HG03196 (cell line): ENCODE measurements around the gene XYLT2.

Source experiments
- ATAC-seq: cut with Tn5 transposase; IDR thresholded peaks from one replicate; pipeline ENCODE4 v1.9.1; 2021; ENCODE audit not compliant: unreplicated experiment

XYLT2 gene

DNA sequence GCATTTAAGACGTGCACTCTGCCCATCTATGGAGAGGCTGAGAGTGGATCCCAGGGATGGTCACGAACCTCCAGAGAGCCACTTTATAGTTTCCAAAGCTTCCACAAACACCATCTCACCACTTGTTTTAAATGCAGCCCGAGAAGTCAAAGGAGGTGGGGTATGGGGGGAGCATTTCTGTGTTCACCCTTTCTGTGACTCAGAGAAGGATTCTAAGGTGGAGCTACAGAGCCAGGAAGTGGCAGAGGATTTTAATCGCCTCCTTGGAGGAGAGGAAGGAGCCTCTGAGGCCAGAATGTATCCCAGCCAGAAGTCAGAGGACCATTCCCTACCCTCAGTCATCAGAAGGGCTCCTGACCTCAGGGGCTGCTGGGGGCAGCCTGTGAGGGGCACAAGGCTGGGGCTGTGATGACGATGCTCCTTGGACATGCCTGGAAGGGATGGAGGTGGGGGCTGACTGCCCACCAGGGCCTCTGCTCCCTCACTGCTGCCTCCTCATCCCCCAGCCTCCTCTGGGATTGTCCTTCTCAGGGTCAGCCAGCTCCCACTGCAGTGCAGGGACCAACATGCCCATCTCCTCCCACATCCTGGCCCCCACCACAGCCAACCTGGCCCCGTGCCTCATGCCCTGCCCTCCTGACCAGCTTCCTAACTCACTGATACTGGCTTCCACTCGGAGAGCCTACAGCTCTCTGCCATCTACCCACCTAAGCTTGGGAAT is 2.8 kb downstream of the XYLT2 start:
- no peak for ATAC-seq

DNA sequence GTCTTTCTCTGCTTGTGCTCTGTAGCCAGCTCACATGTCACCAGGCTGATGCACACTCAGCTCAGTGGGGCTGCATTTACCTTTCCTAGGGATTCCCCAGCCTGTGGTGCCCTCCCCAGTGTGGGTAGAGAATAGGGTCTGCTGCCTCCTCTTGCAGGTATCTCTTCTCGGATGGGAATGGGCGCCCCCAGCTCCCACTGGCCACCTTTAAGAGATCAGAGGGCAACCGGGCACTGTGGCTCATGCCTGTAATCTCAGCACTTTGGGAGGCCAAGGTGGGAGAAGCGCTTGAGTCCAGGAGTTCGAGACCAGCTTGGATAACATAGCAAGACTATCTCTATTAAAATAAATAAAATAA is 3.3 kb downstream of the XYLT2 start:
- ATAC-seq: no peak

DNA sequence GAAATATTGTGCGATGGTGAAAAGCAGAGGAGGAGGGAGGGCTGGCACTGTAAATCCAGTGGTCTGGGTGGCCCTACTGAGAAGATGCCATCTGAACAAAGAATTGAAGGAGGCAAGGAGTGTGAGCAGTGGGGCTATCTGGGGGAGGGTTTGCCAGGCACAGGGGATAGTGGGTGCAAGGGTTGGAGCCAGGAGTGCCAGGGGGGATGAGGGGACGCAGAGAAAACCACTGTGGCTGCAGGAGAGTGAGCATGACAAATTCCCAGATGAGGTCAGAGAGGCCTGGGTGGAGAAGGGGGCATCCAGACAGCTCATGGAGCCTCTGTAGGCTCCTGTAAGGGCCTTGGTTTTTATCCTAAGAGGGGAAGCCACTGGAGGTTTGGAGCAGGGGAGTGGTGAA is 4.8 kb downstream of the XYLT2 start:
- no peak for ATAC-seq

DNA sequence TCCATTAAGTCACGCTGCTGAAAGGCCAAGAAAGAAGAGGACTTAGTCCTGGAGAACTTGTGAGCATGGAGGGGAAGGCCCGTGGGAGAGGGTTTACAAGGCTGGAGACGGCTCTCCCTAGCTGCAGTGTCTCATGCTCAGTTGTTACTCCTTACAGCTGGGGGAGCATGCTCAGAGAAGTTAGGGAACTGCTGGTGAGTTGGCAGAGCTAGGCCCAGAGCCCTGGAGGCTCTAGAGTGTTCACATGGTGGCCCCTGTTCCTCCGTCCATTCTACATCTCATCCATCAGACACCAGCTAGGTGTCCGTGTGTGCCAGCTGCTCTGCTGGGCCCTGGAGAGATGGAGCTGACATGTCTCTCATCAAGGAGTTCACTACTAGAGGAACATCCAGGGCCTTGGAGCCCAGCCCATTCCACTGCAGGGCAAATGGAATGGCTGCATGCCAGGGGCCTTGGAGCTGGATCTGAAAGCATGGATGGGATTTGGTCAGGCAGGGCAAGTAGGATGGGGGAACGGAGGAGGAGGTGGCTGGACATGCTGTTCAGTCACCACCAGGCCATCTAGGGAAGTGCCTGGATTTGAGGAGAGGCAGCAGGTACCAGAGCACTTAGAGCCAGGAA is 6.3 kb downstream of the XYLT2 start:
- ATAC-seq: no peak

DNA sequence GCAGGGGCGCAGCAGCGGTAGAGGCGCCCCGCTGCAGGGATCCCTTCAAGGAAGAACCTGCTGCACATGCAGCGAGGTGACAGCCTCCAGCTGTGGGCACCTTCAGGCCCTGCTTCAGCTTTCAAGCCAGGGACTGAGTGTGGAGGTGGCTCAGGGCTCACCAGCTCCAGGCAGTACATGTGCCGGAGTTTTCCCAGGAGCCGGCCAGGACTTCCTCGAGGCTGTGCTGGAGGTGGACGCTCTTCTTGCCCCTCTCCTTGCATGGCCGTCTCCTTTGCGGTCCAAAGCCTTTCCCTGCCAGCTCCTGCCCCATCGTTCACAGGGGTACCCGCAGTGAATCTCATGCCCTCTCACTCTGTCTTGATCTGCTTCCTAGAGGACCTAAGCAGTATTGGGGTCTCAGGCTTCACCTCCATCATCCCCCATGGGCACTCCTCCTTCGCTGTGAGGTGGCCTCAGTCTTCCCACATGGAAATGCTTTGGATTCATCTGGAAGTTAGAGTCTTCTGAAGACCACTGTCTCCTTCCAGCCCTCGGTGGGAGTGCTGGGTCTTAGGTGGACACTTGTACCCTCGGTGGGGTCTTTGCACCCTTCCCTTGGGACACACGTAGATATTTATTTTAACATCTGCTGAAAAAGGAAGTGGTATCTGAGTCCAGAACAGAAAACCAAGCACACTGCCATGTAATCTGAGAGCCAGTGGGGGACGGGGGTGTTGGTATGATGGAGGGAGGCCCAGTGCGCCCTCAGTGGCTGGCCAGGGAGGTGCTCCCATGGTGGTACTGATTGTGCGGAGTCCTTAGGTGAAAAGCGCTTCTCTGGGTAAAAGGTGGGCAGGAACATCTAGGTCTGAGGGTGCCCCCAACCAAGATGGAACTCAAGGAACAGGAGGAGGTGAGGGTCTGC is 7.0 kb downstream of the XYLT2 start:
- no peak for ATAC-seq

DNA sequence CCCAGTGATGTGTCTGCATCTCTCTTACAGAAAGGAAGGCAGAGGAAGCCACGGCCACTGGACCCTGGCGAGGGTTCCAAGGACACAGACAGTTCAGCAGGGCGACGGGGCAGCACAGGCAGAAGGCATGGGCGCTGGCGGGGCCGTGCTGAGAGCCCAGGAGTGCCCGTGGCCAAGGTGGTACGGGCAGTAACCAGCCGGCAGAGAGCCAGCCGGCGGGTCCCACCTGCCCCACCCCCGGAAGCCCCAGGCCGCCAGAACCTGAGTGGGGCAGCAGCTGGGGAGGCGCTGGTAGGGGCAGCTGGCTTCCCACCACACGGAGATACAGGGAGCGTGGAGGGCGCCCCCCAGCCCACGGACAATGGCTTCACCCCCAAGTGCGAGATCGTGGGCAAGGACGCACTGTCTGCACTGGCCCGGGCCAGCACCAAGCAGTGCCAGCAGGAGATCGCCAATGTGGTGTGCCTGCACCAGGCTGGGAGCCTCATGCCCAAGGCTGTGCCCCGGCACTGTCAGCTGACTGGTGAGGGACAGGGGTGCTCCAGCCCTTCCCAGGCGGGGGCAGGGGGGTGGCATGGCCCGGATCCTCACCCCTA is 7.8 kb downstream of the XYLT2 start:
- ATAC-seq: no peak

DNA sequence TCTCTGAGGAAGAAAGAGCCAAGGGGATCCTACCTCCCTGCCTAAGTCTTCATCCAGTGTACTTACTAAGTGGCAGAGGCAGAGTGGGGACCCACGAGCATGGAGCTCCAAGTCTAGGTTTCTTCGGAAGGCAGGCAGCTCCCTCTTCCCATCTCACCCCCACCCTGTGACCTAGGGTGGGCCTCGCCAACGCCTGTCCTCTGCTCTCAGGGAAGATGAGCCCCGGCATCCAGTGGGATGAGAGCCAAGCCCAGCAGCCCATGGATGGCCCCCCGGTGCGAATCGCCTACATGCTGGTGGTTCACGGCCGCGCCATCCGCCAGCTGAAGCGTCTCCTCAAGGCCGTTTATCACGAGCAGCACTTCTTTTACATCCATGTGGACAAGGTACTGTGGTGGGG is 8.3 kb downstream of the XYLT2 start:
- ATAC-seq: no peak

DNA sequence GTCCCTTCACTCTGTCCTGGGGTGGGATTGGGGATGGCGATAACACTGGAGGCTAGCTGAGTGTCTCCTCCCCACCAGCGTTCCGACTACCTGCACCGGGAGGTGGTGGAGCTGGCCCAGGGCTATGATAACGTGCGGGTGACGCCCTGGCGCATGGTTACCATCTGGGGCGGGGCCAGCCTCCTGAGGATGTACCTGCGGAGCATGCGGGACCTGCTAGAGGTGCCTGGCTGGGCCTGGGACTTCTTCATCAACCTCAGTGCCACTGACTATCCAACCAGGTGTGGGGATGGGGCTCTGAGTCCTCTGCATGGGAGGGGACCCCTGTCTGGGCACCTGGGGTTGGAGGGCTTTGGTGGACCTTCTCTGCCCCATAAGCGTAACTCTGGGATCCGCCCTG is 8.8 kb downstream of the XYLT2 start:
- ATAC-seq: no peak

DNA sequence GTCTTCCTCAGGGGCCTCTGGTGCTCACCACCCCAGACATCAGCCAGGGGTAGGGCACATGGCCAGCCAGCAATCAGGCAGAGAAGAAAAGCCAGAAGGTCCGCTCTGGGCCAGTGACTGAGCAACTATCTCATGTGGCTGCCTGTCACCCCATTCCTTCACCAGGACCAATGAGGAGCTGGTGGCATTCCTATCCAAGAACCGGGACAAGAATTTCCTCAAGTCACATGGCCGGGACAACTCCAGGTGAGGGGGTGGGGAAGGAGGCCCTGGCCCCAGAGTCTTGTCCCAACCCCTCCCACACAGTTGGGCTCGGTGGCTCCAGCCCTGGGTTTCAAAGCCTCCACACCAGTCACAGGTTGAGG is 9.4 kb downstream of the XYLT2 start:
- no peak for ATAC-seq

DNA sequence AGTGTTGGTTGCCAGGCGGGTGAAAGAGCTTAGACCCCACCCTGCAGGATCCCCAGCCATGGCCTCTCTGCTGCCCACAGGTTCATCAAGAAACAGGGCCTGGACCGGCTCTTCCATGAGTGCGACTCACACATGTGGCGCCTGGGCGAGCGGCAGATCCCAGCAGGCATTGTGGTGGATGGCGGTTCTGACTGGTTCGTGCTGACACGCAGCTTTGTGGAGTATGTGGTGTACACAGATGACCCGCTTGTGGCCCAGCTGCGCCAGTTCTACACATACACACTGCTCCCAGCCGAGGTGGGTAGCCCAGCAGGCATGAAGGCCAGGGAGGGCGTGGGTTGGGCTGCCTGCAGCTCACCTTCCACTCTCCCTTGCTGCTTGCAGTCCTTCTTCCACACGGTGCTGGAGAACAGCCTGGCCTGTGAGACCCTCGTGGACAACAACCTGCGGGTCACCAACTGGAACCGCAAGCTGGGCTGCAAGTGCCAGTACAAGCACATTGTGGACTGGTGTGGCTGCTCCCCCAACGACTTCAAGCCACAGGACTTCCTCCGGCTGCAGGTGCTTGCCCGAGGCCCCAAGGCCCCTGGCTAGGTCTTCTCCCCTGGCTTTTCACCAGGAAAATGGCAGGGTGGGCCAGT is 9.9 kb downstream of the XYLT2 start:
- no peak for ATAC-seq

DNA sequence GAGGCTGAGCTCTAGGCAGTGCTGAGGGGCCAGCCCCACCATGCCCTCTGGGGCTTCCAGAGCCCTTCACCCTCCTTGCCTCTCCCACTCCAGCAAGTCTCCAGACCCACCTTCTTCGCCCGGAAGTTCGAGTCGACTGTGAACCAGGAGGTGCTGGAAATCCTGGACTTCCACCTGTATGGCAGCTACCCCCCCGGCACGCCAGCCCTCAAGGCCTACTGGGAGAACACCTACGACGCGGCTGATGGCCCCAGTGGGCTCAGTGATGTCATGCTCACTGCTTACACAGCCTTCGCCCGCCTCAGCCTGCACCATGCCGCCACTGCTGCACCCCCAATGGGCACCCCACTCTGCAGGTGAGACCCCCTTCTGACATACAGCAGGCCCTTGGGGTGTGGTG is 10.5 kb downstream of the XYLT2 start:
- ATAC-seq: no peak

DNA sequence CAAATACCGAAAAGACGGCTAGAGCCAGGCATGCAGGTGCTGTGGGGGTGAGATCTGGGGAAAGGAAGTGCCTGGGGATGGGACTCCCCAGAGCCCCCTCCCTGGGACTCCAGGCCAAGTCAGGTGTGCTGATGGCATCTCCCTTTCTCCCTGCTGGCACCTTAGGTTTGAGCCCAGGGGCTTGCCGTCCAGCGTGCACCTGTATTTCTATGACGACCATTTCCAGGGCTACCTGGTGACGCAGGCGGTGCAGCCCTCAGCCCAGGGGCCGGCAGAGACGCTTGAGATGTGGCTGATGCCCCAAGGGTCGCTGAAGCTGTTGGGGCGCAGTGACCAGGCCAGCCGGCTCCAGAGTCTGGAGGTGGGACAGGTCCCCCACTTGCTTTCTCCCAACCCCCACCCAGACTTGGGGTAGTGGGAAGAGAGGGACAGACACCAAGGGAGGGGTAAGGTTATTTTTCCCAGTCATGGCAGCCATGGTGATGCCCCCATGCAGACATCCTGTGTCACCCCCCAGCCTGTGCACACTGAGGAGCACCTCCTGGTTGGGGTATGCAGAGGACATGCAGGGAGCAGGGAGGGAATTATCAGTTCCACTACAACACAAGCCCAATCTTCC is 11.1 kb downstream of the XYLT2 start:
- no peak for ATAC-seq

DNA sequence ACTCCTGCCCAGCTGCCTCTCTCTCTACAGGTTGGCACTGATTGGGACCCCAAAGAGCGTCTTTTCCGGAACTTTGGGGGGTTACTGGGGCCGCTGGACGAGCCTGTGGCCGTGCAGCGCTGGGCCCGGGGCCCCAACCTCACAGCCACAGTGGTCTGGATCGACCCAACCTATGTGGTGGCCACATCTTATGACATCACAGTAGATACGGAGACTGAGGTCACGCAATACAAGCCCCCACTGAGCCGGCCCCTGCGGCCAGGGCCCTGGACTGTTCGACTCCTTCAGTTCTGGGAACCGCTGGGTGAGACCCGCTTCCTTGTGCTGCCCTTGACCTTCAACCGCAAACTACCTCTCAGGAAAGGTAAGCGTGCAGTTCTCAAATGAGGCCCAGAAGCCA is 12.3 kb downstream of the XYLT2 start:
- no peak for ATAC-seq

DNA sequence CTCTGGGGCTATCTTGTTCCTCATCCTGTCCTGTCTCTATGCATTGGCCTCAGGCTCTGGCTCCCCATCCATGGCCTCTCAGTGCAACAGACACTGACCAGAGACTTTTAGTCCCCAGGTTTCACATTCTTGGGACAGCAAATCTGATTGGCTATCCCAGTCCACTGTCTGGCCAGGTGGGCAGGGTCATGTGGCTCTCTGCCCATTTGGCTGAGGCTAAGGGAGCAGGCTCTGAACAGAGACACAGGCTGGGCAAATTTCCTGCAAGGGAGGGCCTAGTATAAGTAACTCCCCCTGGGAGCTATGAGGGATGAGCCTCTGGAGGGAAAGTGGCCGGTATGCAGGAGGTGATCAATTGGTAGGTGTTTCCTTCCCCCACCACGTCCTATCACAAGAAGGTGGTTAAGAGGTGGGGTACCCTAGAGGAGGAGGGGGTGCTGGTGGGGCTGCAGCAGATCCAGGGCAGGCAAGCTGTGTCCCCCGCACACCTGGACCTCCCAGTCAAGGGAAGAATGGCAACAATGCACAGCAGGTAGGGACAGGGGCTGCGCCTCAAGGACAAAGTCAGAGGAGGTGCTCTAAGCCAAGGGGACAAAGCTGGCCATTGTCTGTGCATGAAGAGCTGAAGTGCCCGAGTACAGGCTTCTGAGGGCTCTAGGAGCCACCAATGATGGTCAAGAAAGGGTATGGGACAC is 13.2 kb downstream of the XYLT2 start:
- ATAC-seq: no peak

DNA sequence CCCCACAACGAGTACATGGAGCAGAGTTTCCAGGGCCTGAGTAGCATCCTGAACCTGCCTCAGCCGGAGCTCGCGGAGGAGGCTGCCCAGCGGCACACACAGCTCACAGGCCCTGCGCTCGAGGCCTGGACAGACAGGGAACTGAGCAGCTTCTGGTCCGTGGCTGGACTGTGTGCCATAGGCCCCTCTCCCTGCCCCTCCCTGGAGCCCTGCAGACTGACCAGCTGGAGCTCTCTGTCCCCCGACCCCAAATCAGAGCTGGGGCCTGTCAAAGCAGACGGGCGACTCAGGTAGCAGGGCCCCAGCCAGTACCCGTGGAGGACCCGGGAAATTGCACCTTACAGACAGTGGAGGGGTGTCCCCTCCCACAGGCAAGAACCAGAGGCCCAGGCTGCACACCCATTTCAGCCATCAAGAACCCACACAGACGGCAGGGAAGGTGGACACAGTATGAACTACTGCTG is 14.1 kb downstream of the XYLT2 start:
- ATAC-seq: no peak

DNA sequence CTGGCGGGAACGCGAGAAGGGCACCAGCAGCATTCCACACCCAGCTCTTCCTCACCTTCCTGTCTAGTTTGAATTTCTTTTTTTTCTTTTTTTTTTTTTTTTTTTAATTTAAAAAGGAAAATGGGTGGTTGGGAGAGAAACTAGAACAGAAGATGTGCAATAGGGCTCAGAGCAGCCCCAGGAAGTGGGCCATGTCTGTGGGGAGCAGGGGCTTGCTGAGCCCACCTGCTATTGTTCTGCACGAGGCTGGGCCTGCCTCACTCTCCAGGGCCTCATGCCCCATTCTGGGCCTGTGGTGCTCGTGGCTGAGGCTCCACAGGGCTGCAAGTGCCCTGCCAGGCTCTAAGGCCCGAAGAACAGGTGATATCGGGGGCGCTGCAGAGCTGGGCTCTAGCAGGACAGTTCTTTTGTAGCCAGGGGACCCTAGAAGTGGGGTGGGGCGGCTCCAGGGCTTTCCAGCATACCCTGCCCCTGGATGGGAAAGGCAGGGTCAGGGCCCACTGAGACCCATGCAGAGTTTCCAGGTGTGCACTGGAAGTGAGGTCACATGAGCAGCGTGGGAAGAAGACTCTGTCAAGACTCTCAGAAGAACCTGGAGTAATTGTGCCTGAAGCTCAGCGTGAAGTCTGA is 14.7 kb downstream of the XYLT2 start:
- no peak for ATAC-seq

DNA sequence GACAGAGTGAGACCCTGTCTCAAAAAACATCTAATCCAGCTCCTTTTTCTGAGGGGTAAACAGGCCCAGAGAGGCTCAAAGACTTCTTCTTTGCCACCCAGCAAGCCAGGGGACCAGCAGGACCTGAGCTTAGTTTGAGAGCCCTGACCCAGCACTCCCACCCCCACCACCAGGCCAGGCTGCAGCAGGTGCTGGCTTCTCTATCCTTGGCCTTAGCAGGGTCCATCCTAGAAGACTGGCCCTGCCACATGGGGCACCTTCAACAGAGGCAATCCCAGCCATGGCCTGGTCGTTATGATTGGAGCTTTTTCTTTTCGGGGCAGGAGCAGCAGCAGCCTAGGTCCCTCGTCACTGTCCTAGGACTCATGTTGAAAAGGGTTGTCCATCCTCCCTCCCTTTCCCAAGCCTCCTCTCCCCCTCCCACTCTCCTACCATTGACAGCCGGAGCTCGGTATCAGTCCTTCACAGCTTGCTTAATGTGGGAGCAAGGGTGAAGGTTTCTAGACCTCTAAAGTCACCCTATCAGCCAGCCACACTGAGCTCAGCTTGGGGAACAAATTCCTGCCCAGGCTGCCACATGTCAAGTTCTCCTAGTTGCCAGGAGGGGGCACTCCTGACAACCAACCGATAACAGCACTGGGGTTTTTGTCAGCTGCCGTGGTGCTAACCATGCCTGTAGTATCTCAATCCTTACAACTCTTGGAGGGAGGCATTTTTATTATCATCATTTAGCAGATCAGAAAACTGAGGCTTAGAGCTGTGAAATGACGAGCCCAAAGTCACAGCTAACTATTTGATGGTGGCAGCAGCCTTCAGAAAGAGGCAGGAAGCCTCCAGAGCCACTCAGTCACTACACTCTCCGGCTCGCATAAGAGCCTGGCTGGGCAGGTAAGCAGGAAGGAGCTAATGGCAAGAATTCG is 15.9 kb downstream of the XYLT2 start:
- ATAC-seq: no peak

DNA sequence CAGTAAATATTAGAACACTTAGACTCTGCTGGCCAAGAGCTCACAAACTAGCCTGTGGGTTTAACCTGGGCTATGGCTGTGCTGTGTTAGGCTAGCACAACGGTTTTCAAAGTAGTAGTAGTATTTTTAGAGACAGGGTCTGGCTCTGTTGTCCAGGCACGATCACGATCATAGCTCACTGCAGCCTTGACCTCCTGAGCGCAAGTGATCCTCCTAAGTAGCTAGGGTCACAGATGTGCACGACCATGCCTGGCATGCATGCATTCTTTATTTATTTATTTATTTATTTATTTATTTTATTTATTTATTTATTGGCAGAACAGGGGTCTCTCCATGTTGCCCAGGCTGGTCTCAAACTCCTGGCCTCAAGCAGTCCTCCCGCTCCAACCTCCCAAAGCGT is 16.7 kb downstream of the XYLT2 start:
- ATAC-seq: no peak
